ENCODE results near the gene SPDYE9.
"Not testable (repeated sequence)": the region's sequence is repeated elsewhere in the genome, so short reads cannot be mapped to it uniquely, and the experiment has no call there.

SPDYE9 gene

GRCh38 chr7:73085938-73086337 lies at the start of gene SPDYE9:
Gene SPDYE9, minus strand, starts transcription at chr7:73086038. Its CDS starts 1,800 bp downstream, at chr7:73084238.
- not testable (repeated sequence) for FAIRE-seq

- not testable (repeated sequence) for FAIRE-seq
Measured at GRCh38 chr7:73134866-73135265, 49.0 kb upstream of the SPDYE9 start.

- not testable (repeated sequence) for FAIRE-seq
Measured at GRCh38 chr7:73132651-73133217, 46.9 kb upstream of the SPDYE9 start.

- FAIRE-seq = not testable (repeated sequence)
Measured at GRCh38 chr7:73130612-73131011, 44.8 kb upstream of the SPDYE9 start.

GRCh38 chr7:73124126-73124525 lies 38.3 kb upstream of the SPDYE9 start:
- not testable (repeated sequence) for FAIRE-seq

GRCh38 chr7:73122778-73123447 lies 37.1 kb upstream of the SPDYE9 start:
- not testable (repeated sequence) for FAIRE-seq

GRCh38 chr7:73118155-73118554 lies 32.3 kb upstream of the SPDYE9 start:
- FAIRE-seq = not testable (repeated sequence)

GRCh38 chr7:73057811-73058210 lies 28.0 kb downstream of the SPDYE9 start, which contains the start of gene SPDYE11:
Gene SPDYE11, minus strand, starts transcription at chr7:73057911. Its CDS starts 1,800 bp downstream, at chr7:73056111.
- FAIRE-seq = not testable (repeated sequence)

GRCh38 chr7:73029666-73030065 lies 56.2 kb downstream of the SPDYE9 start, which contains the start of gene SPDYE8:
Gene SPDYE8, minus strand, starts transcription at chr7:73029766. Its CDS starts 1,800 bp downstream, at chr7:73027966.
- FAIRE-seq = not testable (repeated sequence)

All from islet of Langerhans (tissue), 1 donor.